Activated CD4-positive, alpha-beta T cell treated with anti-CD3 and anti-CD28 coated beads, Interleukin-2, amount 50 U/mL, for 24 hours (primary cell): ENCODE data around the gene SEMA3G.

Experiments used
- DNase-seq, 2 donors: peaks; one replicate each; pipeline ENCODE4 v3.0.0-alpha.2; 2020; ENCODE audit warnings: low read depth in 1 of 2, low spot score in 1 of 2

The SEMA3G gene

DNA sequence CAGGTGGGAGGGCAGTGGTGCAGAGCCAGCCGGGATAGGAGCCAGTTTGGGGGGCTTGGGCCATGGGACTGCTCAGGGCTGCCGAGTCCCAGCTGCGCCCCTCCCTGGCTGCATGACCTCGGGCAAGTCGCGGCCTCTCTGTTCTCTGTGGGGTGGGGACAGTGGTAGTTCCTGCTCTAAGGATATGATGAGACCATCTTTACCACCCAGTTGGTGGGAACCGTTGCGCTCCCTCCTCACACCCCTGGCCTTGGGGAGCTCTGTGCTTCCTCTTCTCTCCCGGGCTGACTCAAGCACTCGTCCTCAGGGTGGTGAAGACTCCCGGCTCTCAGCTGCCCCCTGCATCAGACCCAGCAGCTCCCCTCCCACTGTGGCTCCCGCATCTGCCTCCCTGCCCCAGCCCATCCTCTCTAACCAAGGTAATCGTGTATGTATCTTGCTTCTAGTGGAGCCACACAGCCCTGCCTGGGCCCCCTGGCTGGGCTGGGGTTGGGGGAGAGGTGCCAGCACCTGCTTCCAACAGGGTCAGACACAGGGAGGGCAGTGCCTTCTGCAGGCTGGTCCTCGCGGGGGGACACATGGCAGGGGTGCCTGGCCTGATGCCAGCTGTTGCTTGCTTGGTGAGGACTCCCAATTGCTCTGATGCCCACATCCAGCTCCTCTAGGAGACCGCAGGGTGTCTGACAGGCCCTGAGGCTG, 35.1 kb upstream of the SEMA3G start:
- no peak for DNase-seq

- DNase-seq = no peak
Measured at GRCh38 chr3:52479037-52479876, 34.4 kb upstream of the SEMA3G start.

- no peak for DNase-seq
Measured at GRCh38 chr3:52477796-52478095, 32.8 kb upstream of the SEMA3G start.

DNA sequence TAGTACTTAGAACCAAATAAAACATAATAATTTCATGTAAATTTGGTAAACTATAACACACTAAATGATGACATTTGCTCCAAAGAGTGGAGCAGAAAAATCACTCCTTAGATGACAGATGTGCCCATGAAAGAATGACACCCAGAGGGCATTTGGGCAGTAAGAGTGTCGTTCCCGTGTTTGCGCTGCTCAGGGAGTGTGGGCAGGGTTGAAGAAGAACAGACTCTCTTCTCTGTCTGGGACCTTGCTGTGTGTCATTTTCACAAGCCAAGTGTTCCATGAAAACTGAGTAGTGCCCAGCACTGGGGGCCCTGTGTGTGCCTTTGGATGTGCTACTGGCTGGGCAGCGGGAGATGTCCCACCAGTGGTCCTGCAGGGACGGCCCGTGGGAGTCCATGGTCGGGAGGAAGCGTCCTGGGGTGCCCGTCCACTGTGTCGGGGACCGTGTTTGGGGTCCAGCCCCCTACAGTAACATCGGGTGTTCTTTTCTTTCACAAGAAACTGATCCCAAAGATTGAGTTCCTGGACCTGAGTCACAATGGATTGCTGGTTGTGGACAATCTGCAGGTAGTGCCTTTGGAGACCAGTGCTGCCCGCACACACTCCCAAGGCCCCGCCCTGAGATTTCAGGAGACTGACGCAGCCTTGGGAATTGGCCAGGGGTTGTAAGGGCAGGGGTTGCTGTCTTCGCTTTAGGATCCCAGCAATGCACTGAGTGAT, 32.3 kb upstream of the SEMA3G start:
- DNase-seq = no peak

DNA sequence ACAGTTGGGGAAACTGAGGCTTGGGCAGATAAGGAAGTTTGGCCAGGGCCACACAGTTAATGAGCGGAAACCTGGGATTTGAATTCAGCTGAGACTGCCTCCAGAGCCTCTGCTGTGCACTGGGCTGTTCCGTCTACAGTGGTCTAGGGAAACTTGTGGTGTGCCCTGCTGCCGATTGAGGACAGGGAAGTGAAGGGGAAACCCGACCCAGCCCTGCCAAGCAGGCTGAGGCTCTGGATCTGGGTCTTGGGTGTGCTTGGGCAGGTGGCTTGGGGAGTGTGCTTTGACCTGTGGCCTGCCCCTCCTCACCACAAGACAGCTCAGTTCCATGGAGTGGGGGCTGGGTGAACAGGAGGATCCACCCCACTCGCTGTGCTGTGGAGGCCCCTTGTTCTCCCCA, 28.1 kb upstream of the SEMA3G start:
- no peak for DNase-seq

GRCh38 chr3:52472239-52473000, 27.5 kb upstream of the SEMA3G start:
- no peak for DNase-seq

- DNase-seq = no peak
Measured at GRCh38 chr3:52471371-52472238, 26.7 kb upstream of the SEMA3G start.

- no peak for DNase-seq
Measured at GRCh38 chr3:52470920-52471319, 26.0 kb upstream of the SEMA3G start.

GRCh38 chr3:52469001-52469400, 24.1 kb upstream of the SEMA3G start:
- DNase-seq = no peak

- DNase-seq = no peak
Measured at GRCh38 chr3:52468336-52468735, 23.4 kb upstream of the SEMA3G start.

- DNase-seq = no peak
Measured at GRCh38 chr3:52463416-52463815, 18.5 kb upstream of the SEMA3G start.

DNA sequence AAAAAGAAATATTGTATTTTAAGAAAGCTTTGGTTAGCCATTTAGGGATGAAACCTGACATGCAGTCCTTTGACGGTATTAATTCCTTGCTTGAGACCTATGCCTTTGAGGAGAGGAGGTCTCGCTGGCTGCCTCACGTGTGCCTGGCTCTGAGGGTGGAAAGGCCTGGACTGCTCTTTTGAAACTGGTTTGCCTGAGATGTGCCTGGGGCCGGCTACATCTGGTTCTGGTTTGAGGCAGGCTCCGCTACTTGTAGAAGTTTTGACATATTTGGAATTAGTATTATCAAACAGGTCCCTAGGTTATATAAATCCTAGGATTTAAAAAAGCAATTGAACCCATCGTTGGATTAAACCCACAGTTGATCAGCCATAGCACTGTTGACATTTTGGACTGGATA, 17.0 kb upstream of the SEMA3G start:
- no peak for DNase-seq

DNA sequence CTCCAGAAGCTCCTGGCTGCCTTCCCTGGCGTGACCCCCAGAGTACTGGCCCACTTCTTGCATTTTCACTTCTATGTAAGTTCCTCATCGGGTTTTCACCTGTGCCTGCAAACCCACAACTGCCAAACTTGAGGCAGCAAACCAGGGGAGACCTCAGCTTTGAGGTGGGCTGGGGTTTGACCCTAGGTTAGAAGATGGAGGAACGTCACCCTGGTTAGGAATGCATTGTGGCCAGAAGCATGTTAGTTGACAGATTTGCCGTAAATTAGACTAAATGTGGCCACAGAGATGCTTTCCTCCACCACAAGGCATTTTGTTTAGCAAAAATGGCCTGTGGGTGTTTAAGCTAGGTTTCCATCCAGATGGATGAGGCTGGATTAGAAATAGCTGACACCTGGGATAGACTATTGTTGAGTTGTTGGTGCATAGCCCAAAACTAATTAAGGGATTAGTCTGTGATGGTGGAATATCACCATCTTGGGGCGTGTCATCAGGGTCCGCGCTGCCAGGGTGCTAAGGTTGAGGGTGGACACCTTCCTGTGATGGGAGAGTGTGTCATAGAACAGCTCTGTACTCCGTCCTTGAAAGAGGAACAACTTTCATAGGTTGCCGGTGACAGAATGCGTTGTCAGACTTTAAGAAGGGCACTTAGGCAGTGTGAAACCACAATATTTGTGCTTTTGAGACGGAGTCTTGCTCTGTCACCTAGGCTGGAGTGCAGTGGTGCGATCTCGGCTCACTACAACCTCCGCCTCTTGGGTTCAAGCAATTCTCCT, 14.1 kb upstream of the SEMA3G start:
- no peak for DNase-seq

GRCh38 chr3:52458031-52458760, 13.3 kb upstream of the SEMA3G start:
- no peak for DNase-seq

DNA sequence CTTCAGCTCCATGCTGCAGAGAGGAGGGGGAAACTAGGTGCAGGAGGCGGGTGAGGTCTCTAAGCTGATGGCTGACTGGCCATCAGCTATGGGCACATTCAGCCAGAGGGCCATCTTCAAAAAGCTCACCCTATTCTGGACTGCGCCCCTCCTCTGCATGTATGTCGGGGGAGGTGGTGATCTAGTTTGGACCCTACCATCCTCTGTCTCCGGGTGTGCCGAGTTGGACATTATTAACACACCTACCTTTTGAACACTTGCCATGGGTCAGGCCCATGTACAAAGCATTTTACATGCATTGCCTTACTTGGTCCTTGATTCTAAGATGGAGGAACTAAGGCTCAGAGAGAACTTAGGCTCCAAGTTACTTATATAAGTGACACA, 11.9 kb upstream of the SEMA3G start:
- no peak for DNase-seq

DNA sequence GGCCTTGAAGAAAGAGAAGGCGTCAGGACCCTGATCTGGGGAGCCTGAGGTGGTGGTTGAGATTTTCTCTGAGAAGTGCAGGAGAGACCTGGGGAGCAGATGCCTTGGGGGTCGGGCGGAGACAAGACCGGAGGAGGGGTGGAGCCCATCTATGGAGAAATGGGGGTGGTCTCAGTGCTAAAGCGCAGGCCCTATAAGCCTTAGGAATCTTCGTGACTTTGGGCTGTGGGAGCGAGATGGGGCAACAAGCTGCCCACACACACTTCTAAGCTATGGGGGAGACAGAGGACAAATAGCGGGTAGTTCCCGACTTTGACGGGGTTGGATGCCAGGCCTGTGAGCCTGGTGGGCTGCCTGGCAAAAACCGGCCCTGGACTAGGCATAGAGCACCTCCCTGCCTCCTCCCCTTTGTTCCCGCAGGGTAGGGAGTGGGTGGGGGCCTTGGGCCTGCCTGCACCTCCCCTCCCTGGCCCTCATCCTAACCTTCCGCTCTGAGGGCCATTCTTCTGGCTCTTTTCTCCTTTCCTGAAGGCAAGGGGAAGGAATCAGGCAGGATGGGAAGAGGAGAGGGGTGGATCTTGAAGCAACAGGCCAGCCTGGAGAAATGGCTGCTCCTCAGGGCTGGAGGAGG, 11.4 kb upstream of the SEMA3G start:
- no peak for DNase-seq

- peak; percentile 93 to 97 for DNase-seq
Measured at GRCh38 chr3:52455283-52456168, 10.6 kb upstream of the SEMA3G start, which contains the start of gene NISCH. Gene NISCH (plus strand): TSS chr3:52455604. CDS start chr3:52455642, 38 bp downstream.

- DNase-seq = no peak
Measured at GRCh38 chr3:52454938-52455282, 10.0 kb upstream of the SEMA3G start.
